CD8-positive, alpha-beta memory T cell (primary cell): ENCODE results near the gene MRTFB. TPM values are rescaled to one million over a fixed set of nuclear protein-coding genes. Genes with fewer than 3 reads are reported as not detected.

Source experiments
- CTCF ChIA-PET: fragments of 350-600 bp; sonication (Branson Sonifier 250); formaldehyde crosslinking; loops from one replicate; lab custom pipeline; 2021; ENCODE audit warnings: antibody characterized with exemption; lab: Charles Lee
- POLR2A ChIA-PET: fragments of 350-600 bp; sonication (Branson Sonifier 250); formaldehyde crosslinking; loops from one replicate; lab custom pipeline; 2021; ENCODE audit warnings: antibody characterized with exemption; lab: Charles Lee
- DNase-seq, 5 donors: peaks; one replicate each; pipeline versions ENCODE4 v3.0.0 to v3.0.0-alpha.2; 2020 to 2022; ENCODE audit warnings: mixed read lengths in 1 of 5
- H3K27ac ChIP-seq: one replicate; pipeline ENCODE4 v1.7.0; 2013; ENCODE audit warnings: low read depth, mild to moderate bottlenecking, low read length, moderate library complexity
- H3K27me3 ChIP-seq: 2 replicates; pipeline ENCODE4 v1.7.0; 2013; ENCODE audit warnings: low read length, mild to moderate bottlenecking; ENCODE audit not compliant: insufficient read depth, poor library complexity, severe bottlenecking
- H3K36me3 ChIP-seq: 2 replicates; pipeline ENCODE4 v1.7.0; 2013; ENCODE audit warnings: mild to moderate bottlenecking, low read length, moderate library complexity; ENCODE audit not compliant: insufficient read depth
- H3K4me1 ChIP-seq: 2 replicates; pipeline ENCODE4 v1.7.0; 2013; ENCODE audit warnings: mild to moderate bottlenecking, low read length, moderate library complexity; ENCODE audit not compliant: insufficient read depth
- H3K4me3 ChIP-seq: 2 replicates; pipeline ENCODE4 v1.7.0; 2013; ENCODE audit warnings: mild to moderate bottlenecking, low read length
- H3K9me3 ChIP-seq: 2 replicates; pipeline ENCODE4 v1.7.0; 2013; ENCODE audit warnings: mild to moderate bottlenecking, low read length
- H3K27ac Mint-ChIP-seq, 8 donors: one replicate each; pipeline ENCODE4 v1.8.0; 2020 to 2021; ENCODE audit warnings: mixed read lengths in 8 of 8, mild to moderate bottlenecking in 6 of 8, inconsistent platforms in 3 of 8, moderate library complexity in 3 of 8
- H3K27me3 Mint-ChIP-seq, 2 donors: one replicate each; pipeline ENCODE4 v1.8.0; 2020 to 2021; ENCODE audit warnings: mixed read lengths in 2 of 2, mild to moderate bottlenecking in 1 of 2, moderate library complexity in 1 of 2
- H3K36me3 Mint-ChIP-seq, 3 donors: one replicate each; pipeline ENCODE4 v1.8.0; 2020 to 2021; ENCODE audit warnings: mixed read lengths in 3 of 3, inconsistent platforms in 1 of 3, mild to moderate bottlenecking in 1 of 3
- H3K4me1 Mint-ChIP-seq, 3 donors: one replicate each; pipeline ENCODE4 v1.8.0; 2020 to 2021; ENCODE audit warnings: mixed read lengths in 3 of 3, inconsistent platforms in 1 of 3, mild to moderate bottlenecking in 1 of 3
- H3K4me3 Mint-ChIP-seq, 7 donors: one replicate each; pipeline ENCODE4 v1.8.0; 2020 to 2021; ENCODE audit warnings: mixed read lengths in 7 of 7, mild to moderate bottlenecking in 6 of 7, moderate library complexity in 4 of 7, inconsistent platforms in 2 of 7
- H3K9me3 Mint-ChIP-seq, 5 donors: one replicate each; pipeline ENCODE4 v1.8.0; 2020 to 2022; ENCODE audit warnings: mixed read lengths in 5 of 5, mild to moderate bottlenecking in 3 of 5, moderate library complexity in 2 of 5, inconsistent platforms in 1 of 5
- polyA plus RNA-seq: library from polyadenylated mRNA; unstranded; fragments of 300-500 nt; fragmentation: Illumina TruSeq; gene quantifications from one replicate; pipeline ENCODE4 v1.2.3, GENCODE V29; 2021
- total RNA-seq, 2 experiments: library from RNA; stranded (reverse); gene quantifications; one replicate each; pipeline ENCODE4 v1.2.3, GENCODE V29; 2021

MRTFB gene
- total and polyA plus RNA-seq, 3 experiments from 2014 or later = 6.5 to 12.2 (median 12.0) TPM

DNA sequence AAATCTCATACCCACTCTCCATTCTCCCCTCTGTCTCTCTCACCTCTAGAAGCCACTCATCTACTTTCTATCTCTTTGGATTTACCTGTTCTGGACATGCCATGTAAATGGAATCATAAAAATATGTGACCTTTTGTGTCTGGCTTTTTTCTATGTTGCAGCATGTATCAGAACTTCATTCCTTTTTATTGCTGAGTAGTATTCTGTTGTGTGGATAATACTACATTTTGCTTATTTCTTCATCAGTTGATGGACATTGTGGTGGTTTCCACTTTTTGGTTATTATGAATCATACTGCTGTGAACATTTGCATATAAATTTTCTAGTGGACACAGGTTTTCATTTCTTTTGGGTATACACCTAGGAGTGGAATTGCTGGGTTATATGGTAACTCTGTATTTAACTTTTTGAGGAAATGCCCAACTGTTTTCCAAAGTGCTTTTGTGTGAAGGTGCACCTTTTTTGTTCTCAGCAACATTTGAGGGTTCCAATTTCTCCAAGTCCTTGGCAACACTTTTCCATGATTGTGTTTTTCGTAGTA lies 18.2 kb downstream of the MRTFB start:
- Mint-ChIP-seq H3K9me3 (no peaks in the 10 kb centered on the region), H3K36me3 (peaks cover 0 to 9% (median 5%) of the 10 kb centered on the region in 3 donors), H3K27me3 (no peaks in the 10 kb centered on the region), H3K27ac (no peak overlapping the region), H3K4me1 (peaks cover 8 to 14% (median 8%) of the 10 kb centered on the region in 3 donors), H3K4me3 (no peak overlapping the region)
- no peaks in the 10 kb centered on the region for H3K4me1 ChIP-seq
- no peak for DNase-seq
- ChIA-PET CTCF (no interaction called here), POLR2A (no interaction called here)
- H3K9me3 ChIP-seq = no peaks in the 10 kb centered on the region
- no peak overlapping the region for H3K4me3 ChIP-seq
- H3K27me3 ChIP-seq = no peaks in the 10 kb centered on the region
- no peaks in the 10 kb centered on the region for H3K36me3 ChIP-seq
- no peak overlapping the region for H3K27ac ChIP-seq

- Histone ChIP-seq H3K9me3 (no peaks in the 10 kb centered on the region), H3K4me3 (no peak overlapping the region), H3K27me3 (no peaks in the 10 kb centered on the region), H3K27ac (no peak overlapping the region), H3K4me1 (no peaks in the 10 kb centered on the region), H3K36me3 (no peaks in the 10 kb centered on the region)
- ChIA-PET CTCF (no interaction called here), POLR2A (no interaction called here)
- peaks cover 6 to 19% (median 12%) of the 10 kb centered on the region in 3 donors for H3K4me1 Mint-ChIP-seq
- no peak overlapping the region for H3K27ac Mint-ChIP-seq
- no peaks in the 10 kb centered on the region for H3K9me3 Mint-ChIP-seq
- no peak overlapping the region for H3K4me3 Mint-ChIP-seq
- peaks cover 0 to 10% (median 5%) of the 10 kb centered on the region in 3 donors for H3K36me3 Mint-ChIP-seq
- DNase-seq = no peak
- no peaks in the 10 kb centered on the region for H3K27me3 Mint-ChIP-seq
These were observed 21.4 kb downstream of the MRTFB start for GRCh38 chr16:14092561-14092960.

GRCh38 chr16:14095883-14096551 lies 24.9 kb downstream of the MRTFB start:
- Histone ChIP-seq H3K4me1 (peaks cover 5% of the 10 kb centered on the region), H3K27ac (no peak overlapping the region), H3K36me3 (no peaks in the 10 kb centered on the region), H3K4me3 (no peak overlapping the region), H3K9me3 (no peaks in the 10 kb centered on the region), H3K27me3 (no peaks in the 10 kb centered on the region)
- Mint-ChIP-seq H3K36me3 (peaks cover 0 to 7% (median 4%) of the 10 kb centered on the region in 3 donors), H3K4me1 (peaks cover 6 to 38% (median 26%) of the 10 kb centered on the region in 3 donors), H3K27me3 (no peaks in the 10 kb centered on the region), H3K4me3 (no peak overlapping the region), H3K9me3 (no peaks in the 10 kb centered on the region), H3K27ac (no peak overlapping the region)
- ChIA-PET POLR2A (no interaction called here), CTCF (interaction anchor here (0.6 to 1.1 kb wide), 2 partner anchors 9 to 302 kb away, joined by 3 to 4 read pairs; no protein-coding TSS in a partner anchor)
- DNase-seq = no peak

GRCh38 chr16:14097182-14097959 lies 26.3 kb downstream of the MRTFB start:
- H3K4me1 Mint-ChIP-seq = peaks cover 12 to 46% (median 39%) of the 10 kb centered on the region in 3 donors
- H3K4me3 Mint-ChIP-seq = no peak overlapping the region
- H3K27me3 Mint-ChIP-seq = no peaks in the 10 kb centered on the region
- H3K36me3 ChIP-seq = no peaks in the 10 kb centered on the region
- POLR2A ChIA-PET = no interaction called here
- H3K4me1 ChIP-seq = peaks cover 10% of the 10 kb centered on the region
- no peak overlapping the region for H3K27ac ChIP-seq
- no peak for DNase-seq
- H3K27ac Mint-ChIP-seq = no peak overlapping the region
- no peaks in the 10 kb centered on the region for H3K9me3 ChIP-seq
- H3K4me3 ChIP-seq = no peak overlapping the region
- CTCF ChIA-PET = no interaction called here
- H3K27me3 ChIP-seq = no peaks in the 10 kb centered on the region
- H3K36me3 Mint-ChIP-seq = peaks cover 0 to 5% (median 2%) of the 10 kb centered on the region in 3 donors
- no peaks in the 10 kb centered on the region for H3K9me3 Mint-ChIP-seq

GRCh38 chr16:14098081-14098480 lies 27.0 kb downstream of the MRTFB start:
- peaks cover 0 to 8% (median 2%) of the 10 kb centered on the region in 3 donors for H3K36me3 Mint-ChIP-seq
- Histone ChIP-seq H3K27me3 (no peaks in the 10 kb centered on the region), H3K4me3 (no peak overlapping the region), H3K4me1 (peaks cover 10% of the 10 kb centered on the region), H3K27ac (no peak overlapping the region), H3K36me3 (no peaks in the 10 kb centered on the region), H3K9me3 (no peaks in the 10 kb centered on the region)
- H3K4me3 Mint-ChIP-seq = no peak overlapping the region
- H3K9me3 Mint-ChIP-seq = no peaks in the 10 kb centered on the region
- peaks cover 14 to 52% (median 46%) of the 10 kb centered on the region in 3 donors for H3K4me1 Mint-ChIP-seq
- ChIA-PET CTCF (no interaction called here), POLR2A (no interaction called here)
- H3K27me3 Mint-ChIP-seq = no peaks in the 10 kb centered on the region
- H3K27ac Mint-ChIP-seq = peak overlapping the region in 1 of 8 donors; percentile 32
- DNase-seq = no peak

GRCh38 chr16:14100825-14101224 lies 29.7 kb downstream of the MRTFB start:
- ChIA-PET CTCF (no interaction called here), POLR2A (interaction anchor here (0.6 kb wide), 1 partner anchor 427 kb away, joined by 6 read pairs; no protein-coding TSS in a partner anchor)
- no peaks in the 10 kb centered on the region for H3K9me3 Mint-ChIP-seq
- Histone ChIP-seq H3K9me3 (no peaks in the 10 kb centered on the region), H3K27me3 (no peaks in the 10 kb centered on the region), H3K27ac (no peak overlapping the region), H3K36me3 (no peaks in the 10 kb centered on the region), H3K4me3 (no peak overlapping the region), H3K4me1 (peaks cover 18% of the 10 kb centered on the region)
- no peaks in the 10 kb centered on the region for H3K27me3 Mint-ChIP-seq
- peak overlapping the region in 1 of 8 donors; percentile 88 for H3K27ac Mint-ChIP-seq
- peaks cover 0 to 9% (median 2%) of the 10 kb centered on the region in 3 donors for H3K36me3 Mint-ChIP-seq
- H3K4me3 Mint-ChIP-seq = no peak overlapping the region
- no peak for DNase-seq
- peaks cover 19 to 50% (median 44%) of the 10 kb centered on the region in 3 donors for H3K4me1 Mint-ChIP-seq

DNA sequence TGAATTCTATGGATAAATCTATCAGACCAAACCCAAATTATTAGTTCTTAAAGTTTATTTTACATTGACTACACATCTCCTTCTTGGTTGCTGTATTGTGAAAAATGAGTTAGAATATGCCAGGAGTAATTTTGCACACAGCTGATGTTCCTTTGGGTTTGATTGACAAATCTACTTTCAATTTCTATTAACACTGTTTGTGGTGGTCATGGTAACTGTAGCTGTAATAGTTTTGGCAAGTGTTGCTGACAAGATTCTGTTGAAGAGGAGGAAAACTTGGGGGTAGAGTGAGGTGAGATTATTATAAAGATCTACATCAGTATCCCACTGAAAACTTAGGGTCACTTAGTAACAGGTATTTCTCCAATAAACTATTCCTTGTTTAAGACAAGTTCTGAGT lies 30.3 kb downstream of the MRTFB start:
- Histone ChIP-seq H3K4me1 (peaks cover 18% of the 10 kb centered on the region), H3K27me3 (no peaks in the 10 kb centered on the region), H3K27ac (no peak overlapping the region), H3K4me3 (no peak overlapping the region), H3K9me3 (no peaks in the 10 kb centered on the region), H3K36me3 (no peaks in the 10 kb centered on the region)
- Mint-ChIP-seq H3K4me1 (peaks cover 20 to 51% (median 46%) of the 10 kb centered on the region in 3 donors), H3K36me3 (peaks cover 0 to 8% (median under 1%) of the 10 kb centered on the region in 3 donors), H3K9me3 (no peaks in the 10 kb centered on the region), H3K4me3 (no peak overlapping the region), H3K27me3 (no peaks in the 10 kb centered on the region), H3K27ac (peak overlapping the region in 1 of 8 donors; percentile 45)
- CTCF ChIA-PET = no interaction called here
- no peak for DNase-seq
- POLR2A ChIA-PET = interaction anchor here (0.6 kb wide), 1 partner anchor 426 kb away, joined by 6 read pairs; no protein-coding TSS in a partner anchor
